HT1080 (cell line): Measurements from ENCODE around the gene C2CD4A. TPM values are rescaled to one million over a fixed set of nuclear protein-coding genes. Genes with fewer than 3 reads are reported as not detected.

ENCODE experiments used
- total RNA-seq: library from RNA; depleted of rRNA; stranded (reverse); fragments of >200 nt; shearing (Covaris generic); gene quantifications from 2 replicates; pipeline ENCODE4 v1.2.3, GENCODE V29; 2014; rRNA removed

Gene C2CD4A
- total RNA-seq, 1 experiment from 2014 or later = not detected

Other genes with a start within 250 kb of the C2CD4A start
- gene VPS13C, start 6.5 kb upstream of the C2CD4A start, total RNA-seq = 11.2 and 11.4 TPM in 2 replicates
- not detected in 2 replicates for gene C2CD4B, start 98.3 kb downstream of the C2CD4A start, total RNA-seq